ENCODE data around the gene ARMH4.

Gene ARMH4

GRCh38 chr14:58089612-58090011, 62.4 kb downstream of the ARMH4 start:
- H3K4me3 Mint-ChIP-seq = no peak overlapping the region
- no peaks in the 10 kb centered on the region for H3K9me3 Mint-ChIP-seq
- H3K36me3 Mint-ChIP-seq (ENCODE audit: low read depth) = peaks cover 27% of the 10 kb centered on the region
- peaks cover 8% of the 10 kb centered on the region for H3K4me1 Mint-ChIP-seq
- no peak overlapping the region for H3K27ac Mint-ChIP-seq
- TF ChIP-seq, protein P1, sequence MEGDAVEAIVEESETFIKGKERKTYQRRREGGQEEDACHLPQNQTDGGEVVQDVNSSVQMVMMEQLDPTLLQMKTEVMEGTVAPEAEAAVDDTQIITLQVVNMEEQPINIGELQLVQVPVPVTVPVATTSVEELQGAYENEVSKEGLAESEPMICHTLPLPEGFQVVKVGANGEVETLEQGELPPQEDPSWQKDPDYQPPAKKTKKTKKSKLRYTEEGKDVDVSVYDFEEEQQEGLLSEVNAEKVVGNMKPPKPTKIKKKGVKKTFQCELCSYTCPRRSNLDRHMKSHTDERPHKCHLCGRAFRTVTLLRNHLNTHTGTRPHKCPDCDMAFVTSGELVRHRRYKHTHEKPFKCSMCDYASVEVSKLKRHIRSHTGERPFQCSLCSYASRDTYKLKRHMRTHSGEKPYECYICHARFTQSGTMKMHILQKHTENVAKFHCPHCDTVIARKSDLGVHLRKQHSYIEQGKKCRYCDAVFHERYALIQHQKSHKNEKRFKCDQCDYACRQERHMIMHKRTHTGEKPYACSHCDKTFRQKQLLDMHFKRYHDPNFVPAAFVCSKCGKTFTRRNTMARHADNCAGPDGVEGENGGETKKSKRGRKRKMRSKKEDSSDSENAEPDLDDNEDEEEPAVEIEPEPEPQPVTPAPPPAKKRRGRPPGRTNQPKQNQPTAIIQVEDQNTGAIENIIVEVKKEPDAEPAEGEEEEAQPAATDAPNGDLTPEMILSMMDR (IDR thresholded peaks at IDR 0.05; ENCODE audit: unreplicated experiment in 3 of 3) = no peak
- no peaks in the 10 kb centered on the region for H3K27me3 Mint-ChIP-seq (ENCODE audit: low read depth)

DNA sequence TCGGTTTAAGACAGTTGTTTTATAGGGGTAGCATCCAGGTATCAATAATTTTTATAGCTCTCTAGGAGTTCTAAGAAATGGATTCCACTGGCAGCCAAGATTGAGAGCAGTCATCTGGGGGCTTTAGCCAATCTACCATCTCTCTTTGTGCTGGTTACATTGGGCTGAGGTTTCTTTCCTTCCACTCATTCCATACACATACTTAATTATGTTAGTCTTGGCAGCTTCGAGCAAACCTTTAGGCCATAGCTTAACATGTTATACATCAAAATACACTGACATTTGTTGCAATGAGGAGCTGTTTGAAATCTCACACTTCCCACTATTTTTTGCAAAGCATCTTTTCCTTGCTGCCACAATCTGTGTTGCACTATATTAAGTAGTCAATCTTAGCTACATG, 63.1 kb downstream of the ARMH4 start:
- TF ChIP-seq, protein P1 (IDR thresholded peaks at IDR 0.05; ENCODE audit: unreplicated experiment in 3 of 3) = no peak
- Mint-ChIP-seq H3K36me3 (ENCODE audit: low read depth) (peaks cover 22% of the 10 kb centered on the region), H3K27me3 (ENCODE audit: low read depth) (no peaks in the 10 kb centered on the region), H3K4me1 (peaks cover 8% of the 10 kb centered on the region), H3K27ac (no peak overlapping the region), H3K9me3 (no peaks in the 10 kb centered on the region), H3K4me3 (no peak overlapping the region)

GRCh38 chr14:58085877-58086276, 66.1 kb downstream of the ARMH4 start:
- H3K27ac Mint-ChIP-seq = no peak overlapping the region
- TF ChIP-seq, protein P1 (IDR thresholded peaks at IDR 0.05; ENCODE audit: unreplicated experiment in 3 of 3) = no peak

GRCh38 chr14:58082491-58083098, 69.4 kb downstream of the ARMH4 start:
- Mint-ChIP-seq H3K36me3 (ENCODE audit: low read depth) (peaks cover 14% of the 10 kb centered on the region), H3K4me3 (no peak overlapping the region), H3K27me3 (ENCODE audit: low read depth) (no peaks in the 10 kb centered on the region), H3K27ac (peak overlapping the region; percentile 37 to 44 (median 42)), H3K9me3 (no peaks in the 10 kb centered on the region), H3K4me1 (peaks cover 26% of the 10 kb centered on the region)
- TF ChIP-seq, protein P1 (IDR thresholded peaks at IDR 0.05; ENCODE audit: unreplicated experiment in 3 of 3) = no peak

More at GRCh38 chr14:58085877-58086276, 66.1 kb downstream of the ARMH4 start:
- no peaks in the 10 kb centered on the region for H3K9me3 Mint-ChIP-seq
- H3K27me3 Mint-ChIP-seq (ENCODE audit: low read depth) = no peaks in the 10 kb centered on the region
- H3K4me1 Mint-ChIP-seq = peaks cover 17% of the 10 kb centered on the region
- no peak overlapping the region for H3K4me3 Mint-ChIP-seq
- peaks cover 11% of the 10 kb centered on the region for H3K36me3 Mint-ChIP-seq (ENCODE audit: low read depth)

DNA sequence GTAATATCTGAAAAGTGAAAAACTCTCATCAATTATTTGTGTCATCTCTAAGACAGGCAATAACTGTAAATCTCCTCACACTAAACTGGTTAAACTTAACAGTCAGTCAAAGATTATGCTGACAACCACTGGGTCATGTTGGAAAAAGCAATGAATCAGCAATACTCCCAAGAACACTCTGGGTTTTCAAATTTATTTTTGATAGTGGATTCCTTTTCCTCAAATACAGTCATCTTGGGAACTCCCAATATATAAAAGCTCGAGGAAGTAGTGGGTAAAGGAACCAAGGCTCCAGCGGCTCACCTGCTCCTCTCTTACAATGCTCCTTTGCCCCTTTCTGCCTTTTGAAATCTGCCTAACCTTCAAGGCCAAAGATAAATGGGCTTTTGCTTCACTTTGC, 70.0 kb downstream of the ARMH4 start:
- Mint-ChIP-seq H3K27me3 (ENCODE audit: low read depth) (no peaks in the 10 kb centered on the region), H3K27ac (peak overlapping the region; percentile 37 to 44 (median 42)), H3K4me3 (no peak overlapping the region), H3K36me3 (ENCODE audit: low read depth) (peaks cover 8% of the 10 kb centered on the region), H3K4me1 (peaks cover 27% of the 10 kb centered on the region), H3K9me3 (no peaks in the 10 kb centered on the region)
- TF ChIP-seq, protein P1 (IDR thresholded peaks at IDR 0.05; ENCODE audit: unreplicated experiment in 3 of 3) = no peak

DNA sequence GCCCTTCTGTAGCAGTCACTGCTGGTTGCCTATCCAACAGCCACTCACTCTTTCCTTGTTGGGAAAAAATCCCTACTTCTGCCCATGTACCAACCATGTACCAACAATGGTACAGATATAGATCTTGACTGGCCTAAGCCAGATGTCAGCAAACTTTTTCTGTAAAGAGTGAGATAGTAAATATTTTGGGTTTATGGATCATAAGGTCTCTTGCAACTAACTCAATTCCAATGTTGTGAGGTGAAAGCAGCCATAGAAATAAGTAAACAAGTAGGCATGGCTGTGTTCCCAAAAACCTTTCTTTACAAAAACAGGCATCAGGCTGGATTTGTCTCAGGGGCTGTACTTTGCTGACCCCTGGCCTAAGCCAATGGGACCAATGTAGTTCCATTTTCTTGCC, 73.5 kb downstream of the ARMH4 start:
- Mint-ChIP-seq H3K4me1 (peaks cover 23% of the 10 kb centered on the region), H3K4me3 (no peak overlapping the region), H3K27me3 (ENCODE audit: low read depth) (peaks cover 4% of the 10 kb centered on the region), H3K36me3 (ENCODE audit: low read depth) (peaks cover 15% of the 10 kb centered on the region), H3K9me3 (no peaks in the 10 kb centered on the region), H3K27ac (peak overlapping the region in 2 of 3 experiments; percentile 59 to 68)
- TF ChIP-seq, protein P1 (IDR thresholded peaks at IDR 0.05; ENCODE audit: unreplicated experiment in 3 of 3) = no peak
